ENCODE measurements around the gene CDC42BPA.
A peak's percentile ranks its signal among the peaks of the same experiment; 100 is the strongest.

CDC42BPA gene

GRCh38 chr1:227070638-227071285 lies 247.5 kb downstream of the CDC42BPA start:
- H3K36me3 ChIP-seq (ENCODE audit: insufficient read depth, low read length) = peaks cover 13% of the 10 kb centered on the region; the same call in 1 of the 2 replicates
- H3K4me3 ChIP-seq = no peak overlapping the region

DNA sequence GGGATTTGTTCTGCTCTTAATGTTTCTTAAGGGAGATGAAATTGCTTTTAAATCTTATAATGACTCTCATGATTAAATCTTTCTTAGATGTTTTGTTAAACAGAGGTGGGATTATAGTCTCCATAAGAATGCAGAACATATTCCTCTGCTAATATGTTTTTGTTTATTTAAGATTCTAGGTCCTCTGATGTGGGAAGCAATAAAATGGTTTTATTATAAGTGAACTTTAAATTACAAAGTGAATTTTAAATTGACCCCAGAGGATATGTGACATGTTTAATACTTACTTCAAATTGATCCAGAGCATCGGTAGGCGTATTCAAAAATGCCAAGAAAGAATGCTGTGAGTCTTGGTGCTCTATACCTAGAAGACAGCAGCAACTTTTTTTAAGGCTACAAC lies 248.8 kb downstream of the CDC42BPA start:
- Histone ChIP-seq H3K9me3 (ENCODE audit: low read depth, low read length) (no peaks in the 10 kb centered on the region), H3K36me3 (ENCODE audit: insufficient read depth, low read length) (peaks cover 13% of the 10 kb centered on the region; the same call in 1 of the 2 replicates), H3K27ac (no peak overlapping the region), H3K9ac (ENCODE audit: insufficient read length) (no peak overlapping the region), H3K4me3 (no peak overlapping the region)
- TF ChIP-seq POLR2AphosphoS5 (IDR thresholded peaks at IDR 0.05; ENCODE audit: borderline replicate concordance, low read depth, low read length) = no peak
- no peak for TF ChIP-seq EZH2 (IDR thresholded peaks at IDR 0.05)
- TF ChIP-seq FOXP2 (optimal IDR thresholded peaks at IDR 0.05; ENCODE audit: control extremely low read depth, extremely low read length, insufficient read depth) = no peak
- DNase-seq (ENCODE audit: low read depth, low spot score) = no peak

More at GRCh38 chr1:227070638-227071285, 247.5 kb downstream of the CDC42BPA start:
- DNase-seq (ENCODE audit: low read depth, low spot score) = no peak
- H3K9me3 ChIP-seq (ENCODE audit: low read depth, low read length) = no peaks in the 10 kb centered on the region
- H3K9ac ChIP-seq (ENCODE audit: insufficient read length) = peak overlapping the region; percentile 17
- H3K27ac ChIP-seq = peak overlapping the region; percentile 35
- no peak for TF ChIP-seq EZH2 (IDR thresholded peaks at IDR 0.05)
- no peak for TF ChIP-seq FOXP2 (optimal IDR thresholded peaks at IDR 0.05; ENCODE audit: control extremely low read depth, extremely low read length, insufficient read depth)
- no peak for TF ChIP-seq POLR2AphosphoS5 (IDR thresholded peaks at IDR 0.05; ENCODE audit: borderline replicate concordance, low read depth, low read length)

DNA sequence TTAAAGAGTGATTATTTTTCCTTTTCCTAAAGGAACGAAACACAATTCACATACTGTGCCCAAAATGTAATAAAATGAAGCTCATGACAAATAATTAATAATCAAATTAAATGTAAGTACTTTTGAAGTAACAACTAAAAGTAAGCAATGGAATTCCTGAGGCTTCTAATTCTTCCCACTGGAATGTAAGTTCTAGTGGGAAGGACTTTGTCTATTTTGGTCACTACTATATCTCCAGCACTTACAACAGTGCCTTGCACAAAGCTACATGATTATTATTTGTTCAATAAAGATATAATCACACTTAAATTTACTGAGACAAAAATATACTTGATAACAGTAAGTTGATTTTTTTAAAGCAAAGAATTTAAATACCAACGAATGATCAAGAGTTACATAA lies 249.4 kb downstream of the CDC42BPA start:
- TF ChIP-seq FOXP2 (optimal IDR thresholded peaks at IDR 0.05; ENCODE audit: control extremely low read depth, extremely low read length, insufficient read depth) = no peak
- TF ChIP-seq POLR2AphosphoS5 (IDR thresholded peaks at IDR 0.05; ENCODE audit: borderline replicate concordance, low read depth, low read length) = no peak
- TF ChIP-seq EZH2 (IDR thresholded peaks at IDR 0.05) = no peak
- H3K4me3 ChIP-seq = no peak overlapping the region
- no peak for DNase-seq (ENCODE audit: low read depth, low spot score)
- no peak overlapping the region for H3K9ac ChIP-seq (ENCODE audit: insufficient read length)
- H3K9me3 ChIP-seq (ENCODE audit: low read depth, low read length) = no peaks in the 10 kb centered on the region
- no peak overlapping the region for H3K27ac ChIP-seq
- H3K36me3 ChIP-seq (ENCODE audit: insufficient read depth, low read length) = peaks cover 8% of the 10 kb centered on the region; the same call in 1 of the 2 replicates

DNA sequence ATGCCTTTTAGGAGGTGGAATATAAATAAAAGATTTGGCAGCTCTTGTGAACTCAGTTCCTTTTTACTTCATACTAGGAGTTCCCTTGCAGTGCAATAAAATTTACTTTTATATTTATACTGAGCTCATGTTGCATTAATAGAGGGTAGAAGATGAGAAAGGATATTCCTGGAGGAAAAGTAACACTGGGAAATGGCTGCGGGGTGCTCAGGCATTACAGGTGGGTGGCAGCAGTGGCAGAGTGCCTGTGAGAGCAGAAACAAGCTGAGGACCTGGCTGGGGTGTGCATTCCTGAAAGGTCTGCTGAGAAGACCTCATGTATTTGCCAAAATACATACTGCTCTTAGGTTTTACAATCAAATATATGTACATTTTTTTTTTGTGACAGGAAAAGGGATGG lies 251.3 kb downstream of the CDC42BPA start:
- H3K9me3 ChIP-seq (ENCODE audit: low read depth, low read length) = no peaks in the 10 kb centered on the region
- H3K27ac ChIP-seq = no peak overlapping the region
- no peak overlapping the region for H3K4me3 ChIP-seq
- no peak overlapping the region for H3K9ac ChIP-seq (ENCODE audit: insufficient read length)
- H3K36me3 ChIP-seq (ENCODE audit: insufficient read depth, low read length) = no peaks in the 10 kb centered on the region; the same call in 1 of the 2 replicates
- no peak for DNase-seq (ENCODE audit: low read depth, low spot score)
- no peak for TF ChIP-seq EZH2 (IDR thresholded peaks at IDR 0.05)
- TF ChIP-seq POLR2AphosphoS5 (IDR thresholded peaks at IDR 0.05; ENCODE audit: borderline replicate concordance, low read depth, low read length) = no peak
- TF ChIP-seq FOXP2 (optimal IDR thresholded peaks at IDR 0.05; ENCODE audit: control extremely low read depth, extremely low read length, insufficient read depth) = no peak

DNA sequence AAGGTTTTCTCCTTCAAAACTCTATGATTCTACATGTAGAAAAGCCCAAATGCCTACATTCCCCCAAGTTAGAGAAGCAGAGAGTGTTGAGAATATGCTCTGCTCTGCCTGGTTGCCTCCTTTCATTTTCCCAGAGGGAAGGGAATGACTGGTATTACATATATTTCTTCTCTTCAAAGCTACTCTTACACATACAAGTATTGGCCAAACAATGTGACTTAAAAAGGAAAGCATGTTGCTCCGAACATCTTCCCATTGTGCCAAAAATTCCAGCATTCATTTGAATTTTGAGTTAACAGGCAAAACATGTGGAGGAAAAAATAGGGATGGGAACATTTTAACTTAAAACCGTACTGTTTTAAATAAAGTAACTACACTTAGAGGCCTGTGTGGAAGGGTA lies 253.0 kb downstream of the CDC42BPA start:
- Histone ChIP-seq H3K4me3 (no peak overlapping the region), H3K36me3 (ENCODE audit: insufficient read depth, low read length) (no peaks in the 10 kb centered on the region), H3K9ac (ENCODE audit: insufficient read length) (no peak overlapping the region), H3K9me3 (ENCODE audit: low read depth, low read length) (no peaks in the 10 kb centered on the region), H3K27ac (no peak overlapping the region)
- TF ChIP-seq POLR2AphosphoS5 (IDR thresholded peaks at IDR 0.05; ENCODE audit: borderline replicate concordance, low read depth, low read length) (no peak), EZH2 (IDR thresholded peaks at IDR 0.05) (no peak), FOXP2 (optimal IDR thresholded peaks at IDR 0.05; ENCODE audit: control extremely low read depth, extremely low read length, insufficient read depth) (no peak)
- DNase-seq (ENCODE audit: low read depth, low spot score) = no peak

- Histone ChIP-seq H3K9ac (ENCODE audit: insufficient read length) (no peak overlapping the region), H3K27ac (no peak overlapping the region), H3K9me3 (ENCODE audit: low read depth, low read length) (no peaks in the 10 kb centered on the region), H3K4me3 (no peak overlapping the region), H3K36me3 (ENCODE audit: insufficient read depth, low read length) (no peaks in the 10 kb centered on the region)
- no peak for DNase-seq (ENCODE audit: low read depth, low spot score)
- no peak for TF ChIP-seq POLR2AphosphoS5 (IDR thresholded peaks at IDR 0.05; ENCODE audit: borderline replicate concordance, low read depth, low read length)
- TF ChIP-seq EZH2 (IDR thresholded peaks at IDR 0.05) = no peak
- no peak for TF ChIP-seq FOXP2 (optimal IDR thresholded peaks at IDR 0.05; ENCODE audit: control extremely low read depth, extremely low read length, insufficient read depth)
Observed at GRCh38 chr1:227062306-227062705, 256.0 kb downstream of the CDC42BPA start.

DNA sequence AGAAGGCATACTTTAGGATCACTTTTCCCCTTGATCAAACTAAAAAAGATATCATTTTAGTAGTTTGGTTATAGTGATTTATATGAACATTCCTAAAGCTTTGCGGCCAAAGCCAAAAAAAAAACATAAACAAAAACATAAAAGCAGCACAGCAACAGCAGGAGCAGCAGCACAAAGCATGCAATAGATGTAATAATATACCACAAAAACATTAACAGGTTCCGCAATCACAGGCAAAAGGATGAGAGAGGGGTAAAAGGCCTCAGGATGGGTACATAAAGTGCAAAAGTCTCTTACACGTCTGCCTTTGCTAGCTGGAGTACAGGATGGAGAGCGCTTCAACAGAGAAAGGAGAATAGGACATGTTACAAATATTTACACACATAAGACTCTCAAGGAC lies 259.2 kb downstream of the CDC42BPA start:
- Histone ChIP-seq H3K9ac (ENCODE audit: insufficient read length) (no peak overlapping the region), H3K9me3 (ENCODE audit: low read depth, low read length) (no peaks in the 10 kb centered on the region), H3K27ac (no peak overlapping the region), H3K36me3 (ENCODE audit: insufficient read depth, low read length) (no peaks in the 10 kb centered on the region), H3K4me3 (no peak overlapping the region)
- DNase-seq (ENCODE audit: low read depth, low spot score) = no peak
- no peak for TF ChIP-seq POLR2AphosphoS5 (IDR thresholded peaks at IDR 0.05; ENCODE audit: borderline replicate concordance, low read depth, low read length)

DNA sequence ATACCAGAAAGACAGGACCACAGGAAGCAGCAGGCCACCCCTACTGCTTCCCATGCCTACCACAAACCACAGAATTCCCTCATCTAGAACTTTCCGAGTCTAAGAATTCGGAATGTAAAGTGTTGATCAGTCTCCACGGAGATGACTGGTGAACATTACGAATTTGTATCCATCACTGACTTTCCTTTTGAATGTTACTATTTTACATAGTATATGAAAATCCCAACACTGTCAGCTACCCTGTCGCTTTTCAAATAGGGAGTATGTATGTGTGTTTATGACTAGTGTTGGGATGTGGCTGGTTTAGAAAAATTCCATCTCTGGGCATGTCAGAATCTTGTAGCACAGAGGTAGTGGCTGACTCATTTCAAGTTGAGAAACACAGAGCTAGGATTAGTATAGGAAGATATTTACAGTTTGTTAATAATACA lies 260.0 kb downstream of the CDC42BPA start:
- H3K4me3 ChIP-seq = no peak overlapping the region
- H3K9me3 ChIP-seq (ENCODE audit: low read depth, low read length) = no peaks in the 10 kb centered on the region
- no peak overlapping the region for H3K27ac ChIP-seq
- H3K9ac ChIP-seq (ENCODE audit: insufficient read length) = no peak overlapping the region
- no peaks in the 10 kb centered on the region for H3K36me3 ChIP-seq (ENCODE audit: insufficient read depth, low read length)
- TF ChIP-seq FOXP2 (optimal IDR thresholded peaks at IDR 0.05; ENCODE audit: control extremely low read depth, extremely low read length, insufficient read depth) (no peak), EZH2 (IDR thresholded peaks at IDR 0.05) (no peak), POLR2AphosphoS5 (IDR thresholded peaks at IDR 0.05; ENCODE audit: borderline replicate concordance, low read depth, low read length) (no peak)
- DNase-seq (ENCODE audit: low read depth, low spot score) = no peak

DNA sequence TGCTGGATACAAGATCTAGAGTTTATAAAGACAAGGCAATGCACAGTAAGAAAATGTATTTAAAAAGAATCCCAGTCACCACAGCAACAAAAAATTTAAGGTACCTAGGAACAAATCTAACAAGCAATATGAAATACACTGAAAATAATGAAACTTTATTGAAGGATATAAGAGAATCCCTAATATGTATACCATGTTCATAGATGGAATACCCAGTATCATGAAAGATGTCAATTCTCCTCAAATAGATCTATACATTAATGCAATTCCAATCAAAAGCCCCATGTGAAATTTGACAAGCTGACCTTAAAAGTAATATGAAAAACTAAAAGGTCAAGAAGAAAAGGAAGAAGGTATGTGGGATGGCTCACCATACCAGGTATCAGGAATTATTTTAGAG lies 269.0 kb downstream of the CDC42BPA start:
- no peaks in the 10 kb centered on the region; the same call in 1 of the 2 replicates for H3K36me3 ChIP-seq (ENCODE audit: insufficient read depth, low read length)
- no peak overlapping the region for H3K4me3 ChIP-seq
- TF ChIP-seq EZH2 (IDR thresholded peaks at IDR 0.05) = no peak
- no peak overlapping the region for H3K27ac ChIP-seq
- no peaks in the 10 kb centered on the region for H3K9me3 ChIP-seq (ENCODE audit: low read depth, low read length)
- DNase-seq (ENCODE audit: low read depth, low spot score) = no peak
- H3K9ac ChIP-seq (ENCODE audit: insufficient read length) = no peak overlapping the region

All from SK-N-MC (cell line).